ENCODE measurements around the gene EPC1. TPM values are rescaled to one million over a fixed set of nuclear protein-coding genes. Genes with fewer than 3 reads are reported as not detected.

The EPC1 gene
- total RNA-seq, 1 donor: 26.7 TPM

DNA sequence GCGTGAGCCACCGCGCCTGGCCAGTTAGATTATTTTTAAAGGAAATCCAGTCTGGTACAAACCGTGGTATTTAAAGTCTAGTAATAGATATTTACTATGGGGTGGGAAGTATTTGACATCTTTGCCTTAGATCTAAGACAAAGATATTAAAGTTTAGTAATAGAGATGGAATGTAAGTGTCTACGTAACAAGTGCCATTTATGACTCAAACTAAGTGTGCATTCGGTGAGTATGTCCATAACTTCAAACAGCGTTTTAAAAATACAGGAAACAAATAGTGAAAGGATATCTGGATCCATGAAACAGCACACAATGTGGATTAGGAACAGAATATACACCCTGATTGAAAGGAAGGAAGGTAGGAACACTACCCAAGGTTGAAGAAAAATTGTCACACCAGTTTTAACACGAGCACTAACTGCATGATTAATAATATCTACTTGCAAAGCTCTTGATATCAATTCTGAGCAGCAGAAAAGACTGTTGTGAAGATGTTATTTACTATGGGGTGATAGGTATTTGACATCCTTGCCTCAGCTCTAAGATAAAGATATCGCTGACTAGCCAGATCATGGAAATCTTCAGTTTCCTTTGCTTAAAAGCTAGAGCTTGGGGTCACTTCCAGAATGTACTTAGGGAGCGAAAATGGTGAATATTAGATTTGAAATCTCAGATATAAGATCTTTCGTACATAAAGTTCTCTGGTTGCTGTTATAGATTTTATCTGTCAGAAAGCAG lies 48.7 kb downstream of the EPC1 start:
- TF ChIP-seq, protein P1, sequence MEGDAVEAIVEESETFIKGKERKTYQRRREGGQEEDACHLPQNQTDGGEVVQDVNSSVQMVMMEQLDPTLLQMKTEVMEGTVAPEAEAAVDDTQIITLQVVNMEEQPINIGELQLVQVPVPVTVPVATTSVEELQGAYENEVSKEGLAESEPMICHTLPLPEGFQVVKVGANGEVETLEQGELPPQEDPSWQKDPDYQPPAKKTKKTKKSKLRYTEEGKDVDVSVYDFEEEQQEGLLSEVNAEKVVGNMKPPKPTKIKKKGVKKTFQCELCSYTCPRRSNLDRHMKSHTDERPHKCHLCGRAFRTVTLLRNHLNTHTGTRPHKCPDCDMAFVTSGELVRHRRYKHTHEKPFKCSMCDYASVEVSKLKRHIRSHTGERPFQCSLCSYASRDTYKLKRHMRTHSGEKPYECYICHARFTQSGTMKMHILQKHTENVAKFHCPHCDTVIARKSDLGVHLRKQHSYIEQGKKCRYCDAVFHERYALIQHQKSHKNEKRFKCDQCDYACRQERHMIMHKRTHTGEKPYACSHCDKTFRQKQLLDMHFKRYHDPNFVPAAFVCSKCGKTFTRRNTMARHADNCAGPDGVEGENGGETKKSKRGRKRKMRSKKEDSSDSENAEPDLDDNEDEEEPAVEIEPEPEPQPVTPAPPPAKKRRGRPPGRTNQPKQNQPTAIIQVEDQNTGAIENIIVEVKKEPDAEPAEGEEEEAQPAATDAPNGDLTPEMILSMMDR (IDR thresholded peaks at IDR 0.05; ENCODE audit: insufficient read depth, low read length): no peak
- DNase-seq (ENCODE audit: low read depth): peak; percentile 71
- H3K4me3 ChIP-seq (ENCODE audit: low read depth, low read length): no peak overlapping the region

DNA sequence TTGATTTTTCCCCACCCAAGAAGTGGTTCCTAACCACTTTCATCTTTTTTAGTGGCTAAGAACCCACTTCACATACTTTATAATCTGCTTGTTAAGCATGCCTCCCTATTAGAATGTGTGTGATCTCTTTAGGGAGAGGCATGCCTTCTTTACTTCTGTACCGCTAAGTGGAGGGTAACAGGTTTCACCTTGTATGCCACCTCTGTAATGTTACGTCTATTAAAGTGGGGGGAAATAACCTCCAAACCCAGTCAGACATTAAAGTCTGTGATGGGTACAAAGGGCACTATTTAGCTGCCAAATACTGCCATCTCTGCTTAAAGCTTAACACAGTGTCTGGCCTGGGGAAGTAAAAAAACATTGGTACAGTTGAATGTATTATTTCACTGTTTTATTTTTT lies 51.9 kb downstream of the EPC1 start:
- H3K4me3 ChIP-seq (ENCODE audit: low read depth, low read length): no peak overlapping the region
- TF ChIP-seq, protein P1 (IDR thresholded peaks at IDR 0.05; ENCODE audit: insufficient read depth, low read length): no peak
- DNase-seq (ENCODE audit: low read depth): no peak

DNA sequence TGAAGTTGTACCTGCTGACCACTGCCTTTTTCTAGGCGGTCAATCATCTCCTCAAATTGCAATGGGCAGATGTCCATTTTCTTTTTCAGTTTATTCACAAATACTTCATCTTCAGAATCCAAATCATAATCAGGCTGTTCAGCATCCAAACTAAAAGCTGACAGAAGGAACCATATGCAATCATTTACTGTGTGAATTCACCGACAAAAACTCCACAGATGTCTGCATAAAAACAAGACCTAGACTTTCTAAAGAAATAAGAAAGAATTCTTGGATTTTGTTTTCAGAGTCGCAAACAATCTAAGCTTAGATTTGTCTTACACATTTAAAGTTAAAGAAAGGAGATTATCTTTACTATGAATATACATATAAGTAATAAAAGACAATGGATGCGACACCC lies 53.4 kb downstream of the EPC1 start:
- TF ChIP-seq, protein P1 (IDR thresholded peaks at IDR 0.05; ENCODE audit: insufficient read depth, low read length): no peak
- no peak overlapping the region for H3K4me3 ChIP-seq (ENCODE audit: low read depth, low read length)
- no peak for DNase-seq (ENCODE audit: low read depth)

DNA sequence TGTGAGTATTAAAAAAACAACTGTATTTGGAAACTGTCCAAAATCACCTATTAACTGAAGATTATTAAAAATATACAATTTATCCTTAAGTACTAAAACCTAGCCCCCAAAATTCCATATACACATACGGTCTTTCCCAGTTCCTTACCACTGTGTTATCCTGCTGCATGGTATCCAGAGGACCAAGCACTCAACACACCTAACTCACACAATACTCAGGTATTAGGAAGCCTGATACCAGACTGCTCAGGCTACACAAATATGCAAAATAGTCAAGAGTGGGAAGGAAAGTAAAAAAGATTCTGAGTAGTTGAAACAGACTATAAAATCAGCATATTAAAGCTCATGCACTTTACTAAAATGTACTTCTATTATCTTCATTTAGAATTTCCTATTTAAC lies 67.2 kb downstream of the EPC1 start:
- DNase-seq (ENCODE audit: low read depth): no peak

DNA sequence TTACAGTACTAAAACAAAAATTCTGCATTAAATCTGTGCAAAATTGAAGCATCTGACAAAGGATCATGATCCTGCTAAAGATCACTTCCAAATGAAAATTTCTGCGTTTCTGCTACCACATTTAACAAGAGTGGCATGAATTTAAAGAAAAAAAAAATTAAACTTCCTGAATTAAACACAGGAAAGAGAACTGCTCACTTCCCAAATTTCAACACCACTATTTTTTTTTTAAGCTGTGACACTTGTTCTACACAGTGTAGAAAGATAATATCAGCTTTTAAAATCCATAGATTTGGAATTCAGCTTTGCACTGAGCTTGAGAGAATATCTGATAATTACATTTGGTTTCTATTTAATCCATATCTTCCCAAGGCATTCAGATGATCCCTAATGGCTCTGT lies 73.6 kb downstream of the EPC1 start:
- H3K4me3 ChIP-seq (ENCODE audit: low read depth, low read length): no peak overlapping the region
- TF ChIP-seq, protein P1 (IDR thresholded peaks at IDR 0.05; ENCODE audit: insufficient read depth, low read length): no peak
- no peak for DNase-seq (ENCODE audit: low read depth)

More for the DNA sequence above, 67.2 kb downstream of the EPC1 start:
- no peak overlapping the region for H3K4me3 ChIP-seq (ENCODE audit: low read depth, low read length)
- TF ChIP-seq, protein P1 (IDR thresholded peaks at IDR 0.05; ENCODE audit: insufficient read depth, low read length): no peak

DNA sequence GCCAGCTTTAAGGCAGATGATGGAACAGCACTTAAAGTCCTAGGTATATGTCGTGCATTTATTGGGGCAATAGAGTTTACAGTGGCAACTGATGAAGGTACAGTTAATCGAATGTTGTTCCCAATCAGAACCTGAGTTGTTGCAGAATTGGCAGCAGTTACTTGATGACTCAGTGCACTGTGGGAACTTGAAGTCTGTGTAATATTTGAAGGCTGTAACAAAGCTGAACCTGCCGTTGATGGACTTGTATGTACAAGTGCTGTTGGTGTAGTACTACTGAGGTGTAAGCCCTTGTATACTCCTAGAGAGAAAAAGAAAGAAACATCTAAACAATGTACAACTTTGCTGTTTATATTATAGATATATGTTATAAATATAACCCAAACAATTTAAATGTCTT lies 75.3 kb downstream of the EPC1 start:
- no peak overlapping the region for H3K4me3 ChIP-seq (ENCODE audit: low read depth, low read length)
- TF ChIP-seq, protein P1 (IDR thresholded peaks at IDR 0.05; ENCODE audit: insufficient read depth, low read length): no peak
- DNase-seq (ENCODE audit: low read depth): peak; percentile 35

Measured in fibroblast of the aortic adventitia (primary cell).